Lower leg skin (tissue), 4 donors: ENCODE results near the gene FAM234A. TPM values are rescaled to one million over a fixed set of nuclear protein-coding genes. Genes with fewer than 3 reads are reported as not detected.
"Not testable (repeated sequence)": the region's sequence is repeated elsewhere in the genome, so short reads cannot be mapped to it uniquely, and the experiment has no call there.

Experiments used
- DNase-seq, 2 donors: peaks; one replicate each; pipeline ENCODE4 v3.0.0-alpha.2; 2019; ENCODE audit warnings: low spot score in 2 of 2
- H3K4me3 ChIP-seq: fragments of 200-600 bp; sonication (generic); 2 replicates; pipeline ENCODE4 v1.5.1; 2017; ENCODE audit warnings: mild to moderate bottlenecking, low read depth; ENCODE audit not compliant: poor library complexity, severe bottlenecking
- POLR2A ChIP-seq, 2 donors: fragments of 450-650 bp; IDR thresholded peaks; one replicate each; pipeline ENCODE4 v1.6.1; 2016 to 2017; ENCODE audit warnings: antibody characterized with exemption in 2 of 2, mild to moderate bottlenecking in 1 of 2, moderate library complexity in 1 of 2
- WGBS, 2 donors: methylation state at CpG; one replicate each; pipeline ENCODE4 v1.1.5; 2018; 5-methylcytosine and 5-hydroxymethylcytosine counted together
- intact Hi-C: fragments of 100-400 bp; cut with DNase I; formaldehyde crosslinking; loops from one replicate; pipeline ENCODE4 v1.15.0; 2023; ENCODE audit warnings: low total_unique reads
- total RNA-seq, 4 donors: library from RNA; depleted of rRNA; stranded (reverse); fragments of >200 nt; gene quantifications; one replicate each; pipeline ENCODE4 v1.1.0, GENCODE V29; 2016
- TF ChIP-seq, protein P1 (sequence below), 3 donors: fragments of 450-650 bp; IDR thresholded peaks; one replicate each; pipeline ENCODE4 v1.5.1; 2016; ENCODE audit warnings: antibody characterized with exemption in 3 of 3, mild to moderate bottlenecking in 3 of 3, moderate library complexity in 2 of 3

FAM234A gene
- total RNA-seq, 4 donors from 2014 or later: 61.4 to 123 (median 110) TPM

GRCh38 chr16:263944-264343 lies 29.3 kb downstream of the FAM234A start:
- TF ChIP-seq POLR2A (IDR thresholded peaks at IDR 0.05): no peak
- TF ChIP-seq, protein P1, sequence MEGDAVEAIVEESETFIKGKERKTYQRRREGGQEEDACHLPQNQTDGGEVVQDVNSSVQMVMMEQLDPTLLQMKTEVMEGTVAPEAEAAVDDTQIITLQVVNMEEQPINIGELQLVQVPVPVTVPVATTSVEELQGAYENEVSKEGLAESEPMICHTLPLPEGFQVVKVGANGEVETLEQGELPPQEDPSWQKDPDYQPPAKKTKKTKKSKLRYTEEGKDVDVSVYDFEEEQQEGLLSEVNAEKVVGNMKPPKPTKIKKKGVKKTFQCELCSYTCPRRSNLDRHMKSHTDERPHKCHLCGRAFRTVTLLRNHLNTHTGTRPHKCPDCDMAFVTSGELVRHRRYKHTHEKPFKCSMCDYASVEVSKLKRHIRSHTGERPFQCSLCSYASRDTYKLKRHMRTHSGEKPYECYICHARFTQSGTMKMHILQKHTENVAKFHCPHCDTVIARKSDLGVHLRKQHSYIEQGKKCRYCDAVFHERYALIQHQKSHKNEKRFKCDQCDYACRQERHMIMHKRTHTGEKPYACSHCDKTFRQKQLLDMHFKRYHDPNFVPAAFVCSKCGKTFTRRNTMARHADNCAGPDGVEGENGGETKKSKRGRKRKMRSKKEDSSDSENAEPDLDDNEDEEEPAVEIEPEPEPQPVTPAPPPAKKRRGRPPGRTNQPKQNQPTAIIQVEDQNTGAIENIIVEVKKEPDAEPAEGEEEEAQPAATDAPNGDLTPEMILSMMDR (IDR thresholded peaks at IDR 0.05): no peak
- H3K4me3 ChIP-seq: no peak overlapping the region
- no peak for DNase-seq
- WGBS, 2 donors: 94 to 95% methylated on average over 9 to 17 of the region's 17 CpGs
- intact Hi-C loops: no loop called here

DNA sequence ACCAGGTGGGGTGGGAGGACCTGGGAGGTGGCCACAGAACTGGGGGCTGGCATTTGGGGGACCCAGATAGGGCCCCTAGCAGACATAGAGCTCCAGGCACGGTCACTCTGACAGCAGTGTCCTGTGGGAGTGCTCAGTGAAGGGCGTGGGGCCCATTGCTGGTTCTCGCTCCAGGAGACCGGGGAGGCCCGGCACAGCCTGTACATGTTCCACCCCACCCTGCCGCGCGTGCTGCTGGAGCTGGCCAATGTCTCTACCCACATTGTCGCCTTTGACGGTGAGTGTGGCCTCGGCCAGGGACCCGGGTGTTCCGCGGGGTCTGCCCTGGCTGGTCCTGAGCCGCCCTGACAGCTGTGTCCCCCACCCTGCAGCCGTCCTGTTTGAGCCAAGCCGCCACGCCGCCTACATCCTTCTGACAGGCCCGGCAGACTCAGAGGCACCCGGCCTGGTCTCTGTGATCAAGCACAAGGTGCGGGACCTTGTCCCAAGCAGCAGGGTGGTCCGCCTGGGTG lies 29.9 kb downstream of the FAM234A start:
- H3K4me3 ChIP-seq: no peak overlapping the region
- intact Hi-C loops: no loop called here
- 81 to 85% methylated on average over 6 to 20 of the region's 23 CpGs for WGBS, 2 donors
- no peak for DNase-seq
- no peak for TF ChIP-seq POLR2A (IDR thresholded peaks at IDR 0.05)
- TF ChIP-seq, protein P1 (IDR thresholded peaks at IDR 0.05): no peak

DNA sequence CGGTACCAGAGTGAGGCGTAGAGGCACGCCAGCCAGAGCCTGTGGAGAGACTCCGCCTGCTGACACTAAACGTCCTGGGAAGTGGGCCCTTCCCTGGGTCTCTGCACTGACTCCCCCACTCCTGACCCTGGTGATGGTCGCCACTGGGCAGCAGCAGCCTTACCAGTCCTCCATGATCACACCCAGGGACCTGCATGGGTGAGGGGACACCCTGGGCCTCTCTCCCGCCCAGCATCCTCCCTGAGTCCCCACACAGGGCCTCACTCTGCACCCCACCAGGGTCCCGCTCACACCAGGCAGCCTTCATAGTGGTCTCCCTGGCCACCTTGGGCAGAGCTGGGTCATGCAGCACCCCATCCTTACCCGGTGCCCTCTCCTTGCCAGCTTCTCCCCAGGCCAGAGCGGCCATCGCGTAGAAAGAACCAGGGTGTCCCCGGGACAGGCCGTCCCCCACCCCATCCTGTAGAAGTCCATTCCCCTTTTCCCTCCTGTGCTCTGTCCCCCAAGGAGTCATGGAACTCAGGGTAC lies 30.4 kb downstream of the FAM234A start:
- 90 to 91% methylated on average over 12 to 14 of the region's 14 CpGs for WGBS, 2 donors
- DNase-seq: no peak
- H3K4me3 ChIP-seq: no peak overlapping the region
- intact Hi-C loops: no loop called here
- TF ChIP-seq POLR2A (IDR thresholded peaks at IDR 0.05): no peak
- TF ChIP-seq, protein P1 (IDR thresholded peaks at IDR 0.05): no peak

DNA sequence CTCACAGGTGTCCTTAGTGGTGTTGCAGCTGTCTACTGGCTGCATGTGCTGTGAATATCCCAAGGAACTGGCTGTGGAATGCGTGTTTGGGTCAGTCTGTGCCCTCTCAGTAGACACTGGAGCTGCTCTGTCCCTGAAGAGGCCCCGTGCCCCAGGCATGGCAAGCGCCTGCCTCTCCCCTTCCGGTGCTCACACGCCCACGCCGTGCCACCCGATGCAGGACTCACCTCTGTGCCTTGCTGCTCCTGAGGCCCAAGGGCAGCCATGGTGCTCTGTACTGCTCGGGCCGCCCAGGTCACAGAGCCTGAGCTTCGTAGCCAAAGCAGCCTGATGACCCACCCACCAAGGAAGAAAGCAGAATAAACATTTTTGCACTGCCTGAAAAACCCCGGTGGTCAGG lies 31.1 kb downstream of the FAM234A start:
- DNase-seq: no peak
- no peak for TF ChIP-seq POLR2A (IDR thresholded peaks at IDR 0.05)
- TF ChIP-seq, protein P1 (IDR thresholded peaks at IDR 0.05): no peak
- 55 to 58% methylated on average over 7 to 12 of the region's 12 CpGs for WGBS, 2 donors
- intact Hi-C loops: no loop called here
- no peak overlapping the region for H3K4me3 ChIP-seq

GRCh38 chr16:266258-267164 lies 31.9 kb downstream of the FAM234A start:
- intact Hi-C loops: no loop called here
- TF ChIP-seq, protein P1 (IDR thresholded peaks at IDR 0.05): no peak
- no peak for TF ChIP-seq POLR2A (IDR thresholded peaks at IDR 0.05)
- DNase-seq: no peak
- 60 to 62% methylated on average over 19 to 24 of the region's 25 CpGs for WGBS, 2 donors
- H3K4me3 ChIP-seq: no peak overlapping the region

- intact Hi-C loops, DNase-seq, H3K4me3 ChIP-seq: not testable (repeated sequence)
- 84 to 87% methylated on average over 17 of the region's 17 CpGs for WGBS, 2 donors
Observed at GRCh38 chr16:267562-267961, 32.9 kb downstream of the FAM234A start.
